Transverse colon (tissue), 4 donors: ENCODE measurements around the gene MKI67. TPM values are rescaled to one million over a fixed set of nuclear protein-coding genes. Genes with fewer than 3 reads are reported as not detected.

Experiments
- DNase-seq: peaks from one replicate; pipeline ENCODE4 v3.0.0-alpha.2; 2019
- H3K27ac ChIP-seq, 4 donors: fragments of 200-600 bp; sonication (generic); 2 replicates each; pipeline ENCODE4 v1.5.1; 2016 to 2018; ENCODE audit warnings: inconsistent platforms in 4 of 4
- H3K27me3 ChIP-seq: fragments of 200-600 bp; sonication (generic); 2 replicates; pipeline ENCODE4 v1.5.1; 2017; ENCODE audit warnings: inconsistent platforms
- H3K36me3 ChIP-seq, 4 donors: fragments of 200-600 bp; sonication (generic); 2 replicates each; pipeline ENCODE4 v1.5.1; 2017 to 2019; ENCODE audit warnings: inconsistent platforms in 4 of 4
- H3K4me1 ChIP-seq, 4 donors: fragments of 200-600 bp; sonication (generic); 2 replicates each; pipeline ENCODE4 v1.5.1; 2017 to 2020; ENCODE audit warnings: inconsistent platforms in 4 of 4
- H3K4me3 ChIP-seq, 4 donors: fragments of 200-600 bp; sonication (generic); 1 replicate in 1 of 4; 2 replicates in 3 of 4; pipeline versions ENCODE4 v1.5.1 to v1.6.1; 2017 to 2019; ENCODE audit warnings: inconsistent platforms in 4 of 4
- H3K9me3 ChIP-seq, 2 donors: fragments of 200-600 bp; sonication (generic); 2 replicates each; pipeline ENCODE4 v1.5.1; 2017 to 2019; ENCODE audit warnings: inconsistent platforms in 2 of 2
- CTCF ChIP-seq, 5 experiments: fragments of 200-600 bp in 3 of 5; fragments of 450-650 bp in 2 of 5; sonication (generic) in 3 of 5; IDR thresholded peaks; 1 replicate in 2 of 5; 2 replicates in 3 of 5; pipeline ENCODE4 v1.5.1; 2016 to 2017; ENCODE audit warnings: antibody characterized with exemption in 5 of 5, inconsistent platforms in 3 of 5, mild to moderate bottlenecking in 2 of 5, moderate library complexity in 1 of 5
- EP300 ChIP-seq: sonication (generic); formaldehyde crosslinking; IDR thresholded peaks from one replicate; pipeline ENCODE4 v1.6.1; 2017; ENCODE audit warnings: antibody characterized with exemption, low read depth
- POLR2A ChIP-seq: fragments of 450-650 bp; IDR thresholded peaks from one replicate; pipeline ENCODE4 v1.6.1; 2016; ENCODE audit warnings: antibody characterized with exemption, mild to moderate bottlenecking, moderate library complexity
- POLR2AphosphoS5 ChIP-seq, 3 donors: sonication (generic); formaldehyde crosslinking; IDR thresholded peaks; one replicate each; pipeline ENCODE4 v1.6.1; 2016; ENCODE audit warnings: antibody characterized with exemption in 3 of 3
- WGBS, 2 donors: methylation state at CpG; one replicate each; pipeline ENCODE4 v1.1.5; 2018; ENCODE audit warnings: low coverage in 1 of 2; 5-methylcytosine and 5-hydroxymethylcytosine counted together
- in situ Hi-C, 4 donors: fragments of 200-750 bp; cut with MboI; loops; one replicate each; pipeline versions ENCODE4 v1.15.0 to v1.15.1; 2017; ENCODE audit warnings: low sequenced_read_pairs in 3 of 4, low pct_ligation_motif_present in 1 of 4, low pct_unique_long_range_greater_than_20kb in 1 of 4
- intact Hi-C: fragments of 100-400 bp; cut with DNase I; formaldehyde crosslinking; loops from one replicate; pipeline ENCODE4 v1.15.1; 2023; ENCODE audit warnings: low total_unique reads
- total RNA-seq, 4 donors: library from RNA; depleted of rRNA; stranded (reverse); fragments of >200 nt; gene quantifications; one replicate each; pipeline ENCODE4 v1.1.0, GENCODE V29; 2016

Gene MKI67
- total RNA-seq, 4 donors from 2014 or later: 4.5 to 40.8 (median 8.4) TPM

GRCh38 chr10:128050936-128051335 is 75.3 kb downstream of the MKI67 start:
- Histone ChIP-seq H3K4me3 (no peak overlapping the region), H3K27ac (peak overlapping the region in 3 of 4 donors; percentile 28 to 57 (median 32)), H3K36me3 (no peaks in the 10 kb centered on the region), H3K9me3 (no peaks in the 10 kb centered on the region), H3K4me1 (peaks cover 3 to 30% (median 12%) of the 10 kb centered on the region in 4 donors), H3K27me3 (no peaks in the 10 kb centered on the region)
- DNase-seq: no peak
- TF ChIP-seq EP300: no peak
- no peak for TF ChIP-seq POLR2AphosphoS5 (IDR thresholded peaks at IDR 0.05)
- no peak for TF ChIP-seq CTCF (IDR thresholded peaks at IDR 0.05)
- no peak for TF ChIP-seq POLR2A
- intact Hi-C loops: no loop called here
- in situ Hi-C loops: no loop called here

- H3K4me1 ChIP-seq: peaks cover 3 to 30% (median 12%) of the 10 kb centered on the region in 4 donors
- no peak overlapping the region for H3K4me3 ChIP-seq
- whole genome bisulfite sequencing, 2 donors: 63 to 72% methylated on average over 1 of the region's 1 CpG
- peak overlapping the region in 2 of 4 donors; percentile 13 to 28 for H3K27ac ChIP-seq
- no peak for TF ChIP-seq POLR2AphosphoS5 (IDR thresholded peaks at IDR 0.05)
- no peak for TF ChIP-seq CTCF (IDR thresholded peaks at IDR 0.05)
- no peak for TF ChIP-seq POLR2A
- no peak for TF ChIP-seq EP300
- no peaks in the 10 kb centered on the region for H3K27me3 ChIP-seq
- no peaks in the 10 kb centered on the region for H3K36me3 ChIP-seq
- no peaks in the 10 kb centered on the region for H3K9me3 ChIP-seq
- no peak for DNase-seq
- intact Hi-C loops (no loop called here), in situ Hi-C loops (no loop called here)
Measured at GRCh38 chr10:128050121-128050516, 76.1 kb downstream of the MKI67 start.

- intact Hi-C loops (no loop called here), in situ Hi-C loops (no loop called here)
- Histone ChIP-seq H3K36me3 (no peaks in the 10 kb centered on the region), H3K27ac (peak overlapping the region; percentile 77 to 84 (median 82)), H3K27me3 (no peaks in the 10 kb centered on the region), H3K4me1 (peaks cover 3 to 30% (median 12%) of the 10 kb centered on the region in 4 donors), H3K4me3 (peak overlapping the region in 1 of 4 donors; percentile 43), H3K9me3 (no peaks in the 10 kb centered on the region)
- TF ChIP-seq POLR2AphosphoS5 (IDR thresholded peaks at IDR 0.05): no peak
- 85 to 92% methylated on average over 9 to 23 of the region's 23 CpGs for WGBS, 2 donors
- no peak for DNase-seq
Measured at GRCh38 chr10:128049226-128050120, 76.8 kb downstream of the MKI67 start.

GRCh38 chr10:128048819-128049210 is 77.4 kb downstream of the MKI67 start:
- Histone ChIP-seq H3K36me3 (no peaks in the 10 kb centered on the region), H3K27me3 (no peaks in the 10 kb centered on the region), H3K4me3 (peak overlapping the region in 3 of 4 donors; percentile 3 to 43 (median 7)), H3K4me1 (peaks cover 3 to 30% (median 12%) of the 10 kb centered on the region in 4 donors), H3K27ac (peak overlapping the region; percentile 77 to 84 (median 82)), H3K9me3 (no peaks in the 10 kb centered on the region)
- in situ Hi-C loops: no loop called here
- TF ChIP-seq EP300: no peak
- no peak for TF ChIP-seq POLR2AphosphoS5 (IDR thresholded peaks at IDR 0.05)
- no peak for TF ChIP-seq CTCF (IDR thresholded peaks at IDR 0.05)
- no peak for TF ChIP-seq POLR2A
- intact Hi-C loops: no loop called here
- WGBS, 2 donors: 66 to 82% methylated on average over 3 to 6 of the region's 6 CpGs
- no peak for DNase-seq
